Measurements from ENCODE around the gene SLC25A43. TPM values are rescaled to one million over a fixed set of nuclear protein-coding genes. Genes with fewer than 3 reads are reported as not detected.

Gene SLC25A43
- polyA plus RNA-seq, 1 of the 3 experiments (the other 2 are of a cell fraction), result 13.2 TPM

GRCh38 chrX:119453202-119453601 lies 54.1 kb downstream of the SLC25A43 start:
- DNase-seq, result no peak
- Histone ChIP-seq H3K4me1 (ENCODE audit: control insufficient read depth in 1 of 2, insufficient read depth in 2 of 2, low read depth in 1 of 2, low read length in 1 of 2) (no peaks in the 10 kb centered on the region), H3F3A (replicated peaks; ENCODE audit: insufficient read depth) (no peaks in the 10 kb centered on the region), H4K20me1 (ENCODE audit: insufficient read depth) (no peaks in the 10 kb centered on the region), H3K36me3 (replicated peaks in 1 of 2; ENCODE audit: control insufficient read depth in 1 of 2, insufficient read depth in 2 of 2, low read length in 1 of 2) (no peaks in the 10 kb centered on the region), H3K79me2 (ENCODE audit: insufficient read depth) (no peaks in the 10 kb centered on the region), H3K9ac (no peak overlapping the region), H3K27me3 (ENCODE audit: insufficient read depth) (no peaks in the 10 kb centered on the region), H3K27ac (ENCODE audit: low read depth in 2 of 2, low read length in 1 of 2) (no peak overlapping the region), H3K4me2 (no peak overlapping the region), H2AFZ (ENCODE audit: low read depth) (no peak overlapping the region), H3K9me3 (no peaks in the 10 kb centered on the region), H3K4me3 (ENCODE audit: low read depth in 2 of 2, low read length in 1 of 2) (no peak overlapping the region), H3K9me2 (no peaks in the 10 kb centered on the region)
- WGBS (ENCODE audit: low lambda C conversion rate), result 36% methylated on average over 4 of the region's 4 CpGs
- ChIA-PET POLR2A (no interaction called here), CTCF (no interaction called here)
- TF ChIP-seq EP300 (IDR thresholded peaks at IDR 0.05; ENCODE audit: borderline replicate concordance in 1 of 2, low read depth in 1 of 2, low read length in 1 of 2) (no peak), CHD2 (IDR thresholded peaks at IDR 0.05; ENCODE audit: low read length, partially characterized antibody) (no peak), USF2 (IDR thresholded peaks at IDR 0.05; ENCODE audit: borderline replicate concordance, low read depth, low read length) (no peak), SIN3A (IDR thresholded peaks at IDR 0.05; ENCODE audit: borderline replicate concordance, low read depth, low read length) (no peak), MXI1 (IDR thresholded peaks at IDR 0.05; ENCODE audit: low read depth, low read length) (no peak)

- H2AFZ ChIP-seq (ENCODE audit: low read depth), result no peak overlapping the region
- H3K36me3 ChIP-seq (replicated peaks in 1 of 2; ENCODE audit: control insufficient read depth in 1 of 2, insufficient read depth in 2 of 2, low read length in 1 of 2), result no peaks in the 10 kb centered on the region
- WGBS (ENCODE audit: low lambda C conversion rate), result 35% methylated on average over 1 of the region's 1 CpG
- H3K4me1 ChIP-seq (ENCODE audit: control insufficient read depth in 1 of 2, insufficient read depth in 2 of 2, low read depth in 1 of 2, low read length in 1 of 2), result no peaks in the 10 kb centered on the region
- H3K27ac ChIP-seq (ENCODE audit: low read depth in 2 of 2, low read length in 1 of 2), result no peak overlapping the region
- H3K4me2 ChIP-seq, result no peak overlapping the region
- H3K79me2 ChIP-seq (ENCODE audit: insufficient read depth), result no peaks in the 10 kb centered on the region
- DNase-seq, result no peak
- no peaks in the 10 kb centered on the region for H3K9me2 ChIP-seq
- H4K20me1 ChIP-seq (ENCODE audit: insufficient read depth), result no peaks in the 10 kb centered on the region
- no peaks in the 10 kb centered on the region for H3K9me3 ChIP-seq
- no peaks in the 10 kb centered on the region for H3K27me3 ChIP-seq (ENCODE audit: insufficient read depth)
- no peak overlapping the region for H3K4me3 ChIP-seq (ENCODE audit: low read depth in 2 of 2, low read length in 1 of 2)
- no peak for TF ChIP-seq FOSL2 (IDR thresholded peaks at IDR 0.05; ENCODE audit: borderline replicate concordance, low read depth)
- TF ChIP-seq SMC3 (IDR thresholded peaks at IDR 0.05; ENCODE audit: low read depth, low read length), result no peak
- TF ChIP-seq GABPA (IDR thresholded peaks at IDR 0.05; ENCODE audit: low read depth), result no peak
- no peak for TF ChIP-seq GATA2 (CRISPR knock-in tag; IDR thresholded peaks at IDR 0.05)
- no peak for TF ChIP-seq CTCF (IDR thresholded peaks at IDR 0.05)
- no peak for TF ChIP-seq MXI1 (IDR thresholded peaks at IDR 0.05; ENCODE audit: low read depth, low read length)
- no peak for TF ChIP-seq SIN3A (IDR thresholded peaks at IDR 0.05; ENCODE audit: borderline replicate concordance, low read depth, low read length)
- TF ChIP-seq FOXM1 (IDR thresholded peaks at IDR 0.05; ENCODE audit: low read depth), result no peak
- no peak for TF ChIP-seq ELF1 (IDR thresholded peaks at IDR 0.05)
- no peaks in the 10 kb centered on the region for H3F3A ChIP-seq (replicated peaks; ENCODE audit: insufficient read depth)
- POLR2A ChIA-PET, result no interaction called here
- CTCF ChIA-PET, result no interaction called here
- H3K9ac ChIP-seq, result no peak overlapping the region
Measured at GRCh38 chrX:119455264-119455663, 56.1 kb downstream of the SLC25A43 start.
